Thoracic aorta (tissue), 2 donors: ENCODE data around the gene CER1. TPM values are rescaled to one million over a fixed set of nuclear protein-coding genes. Genes with fewer than 3 reads are reported as not detected.

Experiments
- ATAC-seq: fragments of 150-250 bp; one replicate; pipeline ENCODE4 v1.8.0; 2017; ENCODE audit warnings: low read depth; ENCODE audit not compliant: insufficient number of reproducible peaks, low FRiP score
- DNase-seq: peaks from one replicate; pipeline ENCODE4 v3.0.0-alpha.2; 2020; ENCODE audit warnings: low spot score
- H3K27ac ChIP-seq, 2 donors: fragments of 200-600 bp; sonication (generic); 1 replicate in 1 of 2; 2 replicates in 1 of 2; pipeline ENCODE4 v1.5.1; 2016; ENCODE audit warnings: mild to moderate bottlenecking in 2 of 2, moderate library complexity in 2 of 2
- H3K27me3 ChIP-seq: fragments of 200-600 bp; sonication (generic); replicated peaks from 2 replicates; pipeline ENCODE4 v1.6.0; 2016; ENCODE audit warnings: mild to moderate bottlenecking; ENCODE audit not compliant: insufficient read depth
- H3K36me3 ChIP-seq: fragments of 200-600 bp; sonication (generic); one replicate; pipeline ENCODE4 v1.5.1; 2016
- H3K4me1 ChIP-seq, 2 donors: fragments of 200-600 bp; sonication (generic); 1 replicate in 1 of 2; 2 replicates in 1 of 2; pipeline versions ENCODE4 v1.5.1 to v1.6.0; 2016; ENCODE audit warnings: low read depth in 2 of 2, mild to moderate bottlenecking in 1 of 2; ENCODE audit not compliant: control insufficient read depth in 1 of 2
- H3K4me3 ChIP-seq: fragments of 200-600 bp; sonication (generic); 2 replicates; pipeline ENCODE4 v1.5.1; 2016; ENCODE audit warnings: mild to moderate bottlenecking
- H3K9me3 ChIP-seq: fragments of 200-600 bp; sonication (generic); 2 replicates; pipeline ENCODE4 v1.5.1; 2016
- CTCF ChIP-seq: fragments of 200-600 bp; sonication (generic); IDR thresholded peaks from one replicate; pipeline ENCODE4 v1.5.1; 2019; ENCODE audit warnings: antibody characterized with exemption
- total RNA-seq, 2 donors: library from RNA; depleted of rRNA; stranded (reverse); fragments of >200 nt; gene quantifications; one replicate each; pipeline versions ENCODE4 v1.1.0 to v1.2.3, GENCODE V29; 2016

CER1 gene
- total RNA-seq, 2 donors from 2014 or later = not detected

DNA sequence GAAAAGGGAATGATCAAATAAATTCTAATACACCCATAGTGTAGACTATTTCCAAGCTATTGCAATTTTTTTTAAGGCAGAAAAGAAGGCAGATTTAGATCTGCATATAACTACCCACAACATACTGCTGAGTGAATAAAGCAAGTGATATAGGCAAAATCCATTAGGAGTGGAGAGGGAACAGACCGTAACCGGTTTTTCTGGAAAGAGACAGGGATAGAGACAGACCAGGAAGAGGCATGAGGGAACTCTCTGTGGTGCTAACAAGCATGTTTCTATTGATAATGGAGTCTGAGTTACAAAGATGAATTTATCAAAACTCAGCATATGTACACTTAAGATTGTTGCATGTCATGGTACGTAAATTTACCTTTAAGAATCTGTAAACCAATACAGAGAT, 43.8 kb downstream of the CER1 start:
- Histone ChIP-seq H3K9me3 (no peaks in the 10 kb centered on the region), H3K27me3 (no peaks in the 10 kb centered on the region), H3K36me3 (no peaks in the 10 kb centered on the region), H3K4me3 (no peak overlapping the region), H3K27ac (no peak overlapping the region), H3K4me1 (no peaks in the 10 kb centered on the region)
- DNase-seq (no peak), ATAC-seq (no peak)
- TF ChIP-seq CTCF = no peak

DNA sequence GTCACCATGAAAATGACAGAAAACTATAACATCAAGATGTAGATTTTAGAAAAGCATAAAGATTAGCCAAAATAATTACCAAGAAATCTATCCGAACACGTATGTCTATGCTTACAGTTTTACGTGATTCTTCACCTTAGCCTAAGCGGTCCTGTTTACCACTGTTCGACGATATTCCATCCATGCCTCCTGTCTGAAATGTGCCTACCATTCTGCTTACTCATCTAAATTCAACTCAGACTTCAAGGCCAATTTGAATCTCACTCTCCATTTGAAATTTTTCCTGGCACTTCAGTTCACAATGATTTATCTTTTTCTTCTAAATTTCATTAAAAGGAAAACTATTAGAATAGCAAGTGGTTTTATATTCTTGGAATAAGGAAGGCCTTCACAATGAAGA, 44.7 kb downstream of the CER1 start:
- H3K9me3 ChIP-seq = no peaks in the 10 kb centered on the region
- ATAC-seq (no peak), DNase-seq (no peak)
- no peaks in the 10 kb centered on the region for H3K36me3 ChIP-seq
- no peak for TF ChIP-seq CTCF
- no peak overlapping the region for H3K27ac ChIP-seq
- no peaks in the 10 kb centered on the region for H3K27me3 ChIP-seq
- no peaks in the 10 kb centered on the region for H3K4me1 ChIP-seq
- H3K4me3 ChIP-seq = no peak overlapping the region

DNA sequence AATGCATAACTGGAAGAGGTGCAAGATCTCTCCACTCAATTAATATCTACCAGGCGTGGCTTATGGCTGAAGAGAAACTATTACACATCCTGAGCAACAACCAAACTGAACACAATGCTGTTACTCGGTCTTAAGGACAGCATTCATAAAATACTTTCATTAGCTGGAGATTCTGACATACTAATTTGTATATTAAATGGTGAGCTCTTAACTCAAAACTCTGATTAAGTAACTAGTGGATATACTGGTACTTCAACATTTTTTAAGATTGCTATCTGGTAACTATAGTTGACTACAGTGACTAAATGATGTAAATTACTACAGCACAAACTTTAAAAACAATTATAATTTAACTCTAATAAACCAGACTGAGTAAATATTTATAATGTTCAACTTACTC, 45.1 kb downstream of the CER1 start:
- no peak for ATAC-seq
- H3K4me3 ChIP-seq = no peak overlapping the region
- no peaks in the 10 kb centered on the region for H3K36me3 ChIP-seq
- H3K27me3 ChIP-seq = no peaks in the 10 kb centered on the region
- no peak overlapping the region for H3K27ac ChIP-seq
- TF ChIP-seq CTCF = no peak
- no peaks in the 10 kb centered on the region for H3K4me1 ChIP-seq
- DNase-seq = no peak
- no peaks in the 10 kb centered on the region for H3K9me3 ChIP-seq

- Histone ChIP-seq H3K9me3 (no peaks in the 10 kb centered on the region), H3K4me3 (no peak overlapping the region), H3K36me3 (no peaks in the 10 kb centered on the region), H3K27me3 (no peaks in the 10 kb centered on the region), H3K27ac (no peak overlapping the region), H3K4me1 (no peaks in the 10 kb centered on the region)
- DNase-seq = no peak
- ATAC-seq = no peak
- no peak for TF ChIP-seq CTCF
Observed at GRCh38 chr9:14674630-14675029, 47.9 kb downstream of the CER1 start.

- Histone ChIP-seq H3K27ac (no peak overlapping the region), H3K4me3 (no peak overlapping the region), H3K36me3 (no peaks in the 10 kb centered on the region), H3K27me3 (no peaks in the 10 kb centered on the region), H3K9me3 (no peaks in the 10 kb centered on the region), H3K4me1 (no peaks in the 10 kb centered on the region)
- TF ChIP-seq CTCF = no peak
- ATAC-seq (no peak), DNase-seq (no peak)
Observed at GRCh38 chr9:14671377-14671776, 51.2 kb downstream of the CER1 start.
